ENCODE data around the gene CNKSR1.
A peak's percentile ranks its signal among the peaks of the same experiment; 100 is the strongest.

Gene CNKSR1

GRCh38 chr1:26177182-26177684 lies at the start of gene CNKSR1:
TSS of gene CNKSR1 (plus strand) at chr1:26177491. CDS start at chr1:26177548, 57 bp downstream.
- DNase-seq (ENCODE audit: insufficient read length, low spot score): no peak
- no peak for FAIRE-seq

- no peak for DNase-seq (ENCODE audit: insufficient read length, low spot score)
- no peak for FAIRE-seq
Observed at GRCh38 chr1:26129778-26130177, 47.5 kb upstream of the CNKSR1 start.

- no peak for DNase-seq (ENCODE audit: insufficient read length, low spot score)
- no peak for FAIRE-seq
Observed at GRCh38 chr1:26130695-26131094, 46.6 kb upstream of the CNKSR1 start.

GRCh38 chr1:26132128-26132833 lies 45.0 kb upstream of the CNKSR1 start:
- FAIRE-seq (no peak), DNase-seq (ENCODE audit: insufficient read length, low spot score) (no peak)

- no peak for DNase-seq (ENCODE audit: insufficient read length, low spot score)
- no peak for FAIRE-seq
Observed at GRCh38 chr1:26132834-26133167, 44.5 kb upstream of the CNKSR1 start.

- FAIRE-seq: no peak
- DNase-seq (ENCODE audit: insufficient read length, low spot score): no peak
Observed at GRCh38 chr1:26134466-26134865, 42.8 kb upstream of the CNKSR1 start.

GRCh38 chr1:26138974-26139558 lies 38.2 kb upstream of the CNKSR1 start:
- FAIRE-seq (no peak), DNase-seq (ENCODE audit: insufficient read length, low spot score) (no peak)

GRCh38 chr1:26142159-26142558 lies 35.1 kb upstream of the CNKSR1 start:
- no peak for FAIRE-seq
- no peak for DNase-seq (ENCODE audit: insufficient read length, low spot score)

- FAIRE-seq (peak; percentile 98), DNase-seq (ENCODE audit: insufficient read length, low spot score) (peak; percentile 65)
Observed at GRCh38 chr1:26145041-26145959, 32.0 kb upstream of the CNKSR1 start.

GRCh38 chr1:26145960-26146294 lies 31.4 kb upstream of the CNKSR1 start:
- DNase-seq (ENCODE audit: insufficient read length, low spot score) (no peak), FAIRE-seq (no peak)

- DNase-seq (ENCODE audit: insufficient read length, low spot score) (no peak), FAIRE-seq (no peak)
Observed at GRCh38 chr1:26148887-26149286, 28.4 kb upstream of the CNKSR1 start.

GRCh38 chr1:26153966-26154532 lies 23.2 kb upstream of the CNKSR1 start:
- no peak for FAIRE-seq
- no peak for DNase-seq (ENCODE audit: insufficient read length, low spot score)

- FAIRE-seq (no peak), DNase-seq (ENCODE audit: insufficient read length, low spot score) (no peak)
Observed at GRCh38 chr1:26154750-26155149, 22.5 kb upstream of the CNKSR1 start.

- DNase-seq (ENCODE audit: insufficient read length, low spot score) (no peak), FAIRE-seq (no peak)
Observed at GRCh38 chr1:26155370-26156284, 21.7 kb upstream of the CNKSR1 start.

GRCh38 chr1:26156285-26157038 lies 20.8 kb upstream of the CNKSR1 start:
- DNase-seq (ENCODE audit: insufficient read length, low spot score) (no peak), FAIRE-seq (no peak)

GRCh38 chr1:26158271-26158907 lies 18.9 kb upstream of the CNKSR1 start:
- DNase-seq (ENCODE audit: insufficient read length, low spot score): no peak
- no peak for FAIRE-seq

GRCh38 chr1:26158908-26159742 lies 18.2 kb upstream of the CNKSR1 start, which contains the start of gene FAM110D:
TSS of gene FAM110D (plus strand) at chr1:26159079. CDS start at chr1:26161292, 2,213 bp downstream.
- no peak for FAIRE-seq
- DNase-seq (ENCODE audit: insufficient read length, low spot score): no peak

- FAIRE-seq (no peak), DNase-seq (ENCODE audit: insufficient read length, low spot score) (no peak)
Observed at GRCh38 chr1:26159743-26160039, 17.6 kb upstream of the CNKSR1 start.
